Activated effector memory CD4-positive, alpha-beta T cell treated with anti-CD3 and anti-CD28 coated beads, Interleukin-2, amount 50 U/mL, for 16 hours (primary cell): ENCODE measurements around the gene PHACTR1.

Experiments used
- DNase-seq: peaks from one replicate; pipeline ENCODE4 v3.0.0-alpha.2; 2020

The PHACTR1 gene

DNA sequence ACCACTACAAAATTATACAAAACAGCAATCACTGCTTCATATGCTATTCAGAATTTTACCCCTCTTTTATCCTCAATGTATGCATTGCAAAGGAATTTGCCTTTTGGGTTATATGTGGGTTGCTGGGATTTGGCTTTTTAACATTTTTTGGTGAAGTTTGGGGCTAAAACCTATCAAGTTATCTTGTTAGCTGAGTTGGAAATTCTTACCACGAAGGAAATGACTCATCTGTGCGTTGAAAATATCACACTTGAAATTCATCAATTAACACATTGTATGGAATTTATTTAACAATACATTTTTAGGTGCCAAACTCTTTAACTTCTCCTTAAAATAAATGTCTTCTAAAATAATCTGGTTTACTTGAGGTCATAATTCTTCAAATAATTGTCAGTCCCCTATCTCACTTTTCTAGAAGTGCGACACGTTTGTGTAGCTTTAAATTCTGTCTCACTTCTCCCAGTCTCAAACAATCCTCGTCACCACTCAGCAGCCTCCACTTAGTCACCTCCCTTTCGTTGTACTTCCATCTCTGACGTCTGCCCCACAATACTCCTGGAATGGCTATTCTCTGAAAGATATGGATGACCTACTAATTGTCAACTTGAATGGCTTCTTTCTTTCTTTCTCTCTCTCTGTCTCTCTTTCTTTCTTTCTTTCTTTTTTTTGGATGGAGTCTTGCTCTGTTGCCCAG is 88.5 kb downstream of the PHACTR1 start:
- DNase-seq, result no peak

DNA sequence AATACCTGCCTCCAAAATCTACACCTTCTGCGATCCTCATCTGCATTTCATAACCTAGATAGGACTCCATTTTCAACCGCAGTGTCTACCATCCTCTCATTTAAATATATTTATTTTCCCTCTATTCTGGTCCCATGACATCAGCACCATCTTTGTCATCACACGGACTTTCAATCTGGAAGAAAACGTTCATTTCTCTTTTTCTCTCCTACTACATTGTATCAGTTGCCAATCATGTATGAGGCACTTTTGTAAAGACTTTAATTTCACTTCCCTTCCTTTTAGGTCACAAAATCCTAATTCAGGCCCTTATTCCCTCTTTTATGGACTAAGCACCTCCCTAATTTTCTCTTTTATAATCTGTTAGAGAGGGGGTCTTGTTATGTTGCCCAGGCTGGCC is 89.6 kb downstream of the PHACTR1 start:
- no peak for DNase-seq

DNA sequence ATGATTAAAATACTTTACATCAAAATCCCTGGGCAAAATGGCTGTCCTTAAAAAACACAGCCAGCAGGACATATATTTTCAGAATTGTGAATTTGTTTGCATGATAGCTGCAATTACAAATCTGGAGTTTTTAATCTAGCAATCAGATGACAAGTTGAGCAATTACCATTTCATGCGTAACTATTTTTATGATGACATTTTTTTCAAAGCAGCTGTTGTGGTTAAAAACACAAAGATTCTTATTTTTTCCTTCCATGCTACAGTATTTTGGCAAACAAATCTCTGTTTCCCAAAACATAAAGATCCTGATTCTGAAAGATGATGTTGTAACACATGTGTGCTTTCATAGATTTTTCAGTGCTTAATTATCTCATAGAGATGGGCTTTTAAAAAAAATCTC is 90.2 kb downstream of the PHACTR1 start:
- no peak for DNase-seq

DNA sequence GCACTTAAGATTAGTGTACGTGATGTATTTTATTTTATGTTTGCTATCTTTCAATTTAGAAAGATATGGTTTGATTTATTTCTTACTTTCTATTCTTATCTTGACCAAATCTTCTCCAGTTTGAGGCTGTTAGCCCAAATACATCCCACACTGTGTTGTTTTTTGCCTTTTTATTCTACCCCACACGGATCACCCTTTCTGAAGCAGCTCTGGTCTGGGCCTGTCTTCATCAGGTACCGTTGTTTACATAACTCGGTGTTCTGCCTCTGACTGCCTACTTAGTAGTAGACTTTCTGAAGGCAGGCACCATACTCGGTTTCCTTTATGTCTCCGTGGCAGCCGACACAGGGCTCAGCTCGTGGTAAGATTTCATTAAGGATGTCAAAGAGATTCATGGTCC is 95.0 kb downstream of the PHACTR1 start:
- no peak for DNase-seq

DNA sequence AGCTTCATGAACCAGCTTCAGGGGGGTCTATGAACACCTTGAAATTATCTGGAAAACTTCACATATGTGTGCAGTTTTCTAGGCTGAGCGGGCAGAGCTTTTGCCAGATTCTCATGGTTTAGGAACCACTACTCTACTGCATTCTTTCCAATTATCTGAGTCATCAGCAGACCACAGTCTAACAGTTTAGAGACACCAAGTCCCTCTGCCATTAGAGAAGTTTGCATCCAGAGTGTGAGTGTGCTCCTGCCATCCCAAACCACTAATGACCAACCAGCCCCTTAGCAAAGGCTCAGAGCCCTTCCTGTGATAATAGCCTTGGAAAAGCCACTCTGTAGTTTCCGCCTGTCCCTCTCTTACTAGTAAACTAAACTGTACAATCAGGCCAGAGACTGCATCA is 96.8 kb downstream of the PHACTR1 start:
- no peak for DNase-seq

DNA sequence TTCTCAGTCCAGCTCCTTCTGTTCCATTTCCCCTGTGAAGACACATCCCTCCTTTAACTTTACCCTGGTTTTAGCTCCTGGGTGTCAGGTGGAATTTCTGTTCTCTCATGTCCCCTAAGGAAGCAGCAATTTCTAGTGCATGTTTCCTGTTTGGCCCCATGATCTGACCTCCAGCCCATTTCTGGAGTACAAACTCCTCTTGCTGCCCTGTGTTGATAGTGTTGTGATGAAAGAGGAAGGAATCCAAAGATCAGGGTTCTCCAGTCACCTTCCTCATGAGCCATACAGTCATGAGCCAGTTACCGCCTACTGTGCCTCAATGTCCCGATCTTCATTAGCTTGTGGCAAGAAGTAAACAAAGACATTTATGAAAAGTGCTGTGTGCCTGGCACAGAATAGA is 97.4 kb downstream of the PHACTR1 start:
- no peak for DNase-seq

DNA sequence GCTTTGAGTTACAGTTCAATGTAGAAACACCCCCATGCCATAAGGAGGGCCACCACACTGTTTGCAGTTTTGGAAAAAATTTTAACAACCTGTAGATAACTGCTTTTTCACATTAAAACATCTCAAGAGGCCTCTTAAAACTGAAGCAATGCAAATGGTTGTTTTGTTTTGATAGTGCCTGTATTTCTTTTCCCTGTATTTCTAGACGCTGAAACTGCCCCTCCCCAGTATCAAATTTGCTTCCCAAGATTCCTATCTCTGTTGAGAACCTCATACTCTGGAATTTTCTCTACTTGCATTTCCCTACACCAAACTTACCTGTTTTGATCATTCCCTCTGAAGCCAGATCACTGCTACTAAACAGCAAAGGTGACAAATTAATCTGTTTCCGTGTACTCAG is 98.5 kb downstream of the PHACTR1 start:
- no peak for DNase-seq

DNA sequence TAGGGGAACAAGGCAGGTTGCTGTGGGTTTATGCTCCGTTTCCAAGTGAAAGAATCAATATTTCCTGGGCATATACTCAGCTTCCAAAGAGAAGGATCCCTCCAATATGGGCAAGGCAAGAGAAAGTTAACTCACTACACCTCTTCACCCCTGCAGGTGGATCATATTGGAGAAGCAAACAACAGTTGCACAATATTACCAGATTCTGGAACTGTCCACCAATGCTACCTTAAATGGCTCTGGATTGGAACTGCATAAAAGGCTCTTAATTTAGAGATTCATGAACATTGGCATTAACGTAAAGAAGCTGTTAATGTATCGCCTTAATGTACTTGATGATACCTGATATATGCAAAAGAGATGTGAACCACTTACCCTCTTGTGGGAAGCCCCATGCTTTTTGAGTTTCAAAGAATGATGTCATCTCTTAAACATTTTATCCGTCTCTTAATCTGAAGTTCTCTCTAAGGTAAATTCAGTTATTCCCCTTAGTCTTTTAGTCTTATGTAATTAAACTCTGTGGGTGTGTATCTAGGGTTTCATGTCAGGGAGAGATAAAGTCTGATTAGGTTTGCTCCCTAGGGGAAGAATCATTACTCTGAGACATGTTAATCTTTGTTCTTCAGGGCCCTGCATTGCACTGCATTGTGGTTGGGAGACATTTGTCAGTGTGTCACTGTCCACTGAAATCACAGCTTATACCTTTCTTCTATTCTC is 99.5 kb downstream of the PHACTR1 start:
- DNase-seq, result no peak

DNA sequence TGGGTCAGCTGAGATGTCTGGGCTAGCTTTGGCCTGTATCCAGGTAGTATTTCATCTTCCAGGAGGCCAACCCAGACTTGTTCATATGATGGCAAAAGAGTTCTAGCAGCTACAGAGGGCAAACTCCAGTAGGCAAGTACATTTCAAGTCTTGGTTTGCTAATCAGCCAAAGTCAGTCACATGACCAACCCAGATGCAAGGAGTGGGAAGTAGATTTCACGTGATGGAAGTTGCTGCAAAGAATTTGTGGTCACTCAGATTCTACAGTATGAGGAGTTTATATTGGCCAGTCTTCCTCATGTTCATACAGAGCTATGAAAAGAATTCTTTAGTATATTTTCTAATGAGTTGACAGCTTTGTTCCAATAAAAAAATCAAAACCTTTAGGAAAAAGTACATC is 101.8 kb downstream of the PHACTR1 start:
- DNase-seq, result no peak

DNA sequence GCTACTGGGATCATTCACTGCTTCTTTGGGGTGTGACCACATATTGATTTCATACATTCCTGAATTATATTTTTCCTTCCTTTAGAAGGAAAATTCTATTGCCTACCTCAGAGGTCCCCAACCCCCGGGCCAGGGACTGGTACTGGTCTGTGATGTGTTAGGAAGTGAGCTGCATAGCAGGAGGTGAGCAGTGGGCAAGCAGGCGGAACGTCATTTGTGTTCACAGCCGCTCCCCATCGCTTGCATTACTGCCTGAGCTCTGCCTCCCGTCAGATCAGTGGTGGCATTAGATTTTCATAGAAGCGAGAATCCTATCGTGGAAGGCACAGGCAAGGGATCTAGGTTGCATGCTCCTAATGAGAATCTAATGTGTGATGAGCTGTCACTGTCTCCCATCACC is 107.3 kb downstream of the PHACTR1 start:
- DNase-seq, result no peak

DNA sequence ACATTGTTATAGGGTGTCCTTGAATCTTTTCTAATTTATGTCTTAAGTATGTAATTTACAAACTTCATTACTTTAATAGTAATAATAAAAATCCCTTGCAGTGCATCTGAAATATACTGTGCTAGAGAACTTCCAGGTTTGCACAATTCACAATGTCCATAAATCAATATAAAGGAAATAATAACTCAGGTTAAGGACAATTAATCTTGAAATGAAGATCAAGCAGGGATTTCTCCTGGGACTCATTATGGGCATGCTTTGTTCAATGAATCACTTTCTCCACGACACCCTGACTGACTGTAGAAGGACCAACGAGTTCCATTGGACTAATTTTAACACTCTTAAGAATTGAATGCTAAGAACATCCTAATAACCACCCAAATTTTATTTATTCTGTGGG is 110.0 kb downstream of the PHACTR1 start:
- DNase-seq, result no peak

DNA sequence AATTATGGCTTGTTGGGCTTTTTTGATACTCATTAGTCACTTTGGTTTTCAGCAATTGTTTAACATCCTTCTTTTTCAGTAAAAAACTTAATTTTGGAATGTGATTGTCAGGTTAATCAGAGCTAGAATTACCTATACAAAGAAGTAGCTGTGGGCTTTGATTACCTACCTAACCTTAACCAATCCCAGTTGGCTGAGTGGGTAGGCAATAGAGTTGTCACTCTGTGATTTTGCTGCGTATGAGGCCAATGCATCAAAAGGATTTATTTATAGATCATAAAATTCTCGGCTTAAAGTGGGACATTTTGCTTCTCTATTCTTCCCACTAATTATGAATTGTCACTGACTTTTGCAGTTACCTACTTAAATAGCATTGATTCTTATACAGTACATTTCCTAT is 111.4 kb downstream of the PHACTR1 start:
- no peak for DNase-seq

DNA sequence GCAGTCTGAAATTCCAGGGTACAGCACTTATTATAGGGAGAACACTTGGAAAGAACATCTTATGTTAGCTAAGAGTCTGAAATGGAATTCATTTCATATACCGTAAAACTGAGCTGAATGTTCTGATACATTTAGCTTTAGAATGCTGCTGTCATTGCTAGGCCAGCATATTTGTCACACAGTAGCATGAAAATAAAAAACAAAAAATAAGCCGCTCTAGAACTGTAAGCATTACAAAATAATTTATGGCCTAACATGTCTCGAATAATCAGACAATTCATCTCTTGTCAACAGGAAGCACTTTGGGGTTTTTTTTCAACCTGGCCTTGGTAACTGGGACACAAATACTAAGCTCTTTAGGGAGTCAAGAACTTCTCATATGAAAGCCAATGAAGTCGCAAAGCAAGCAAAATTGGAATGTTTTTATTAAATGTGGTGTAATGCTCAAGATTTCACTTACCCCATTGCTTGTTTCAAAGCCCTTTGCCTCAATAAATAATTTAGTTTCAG is 115.7 kb downstream of the PHACTR1 start:
- no peak for DNase-seq

DNA sequence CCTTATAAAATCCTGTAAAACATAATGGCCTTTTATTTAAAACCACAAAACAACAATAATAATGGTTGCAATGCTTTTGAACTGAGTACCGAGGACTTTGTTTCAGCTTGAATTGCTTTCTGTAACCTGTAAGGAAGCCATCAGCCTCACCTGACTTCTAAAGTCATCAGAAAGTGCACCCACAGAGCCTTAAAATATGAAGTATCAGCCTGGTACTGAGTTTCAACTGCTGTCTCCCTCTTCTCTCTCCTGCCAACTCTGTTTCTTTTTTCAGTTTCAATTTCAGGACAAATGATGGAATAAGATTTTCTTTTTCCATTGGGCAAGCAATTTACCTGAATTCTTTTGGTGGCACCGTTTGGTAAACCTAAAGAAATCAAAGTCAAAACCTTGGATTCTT is 119.4 kb downstream of the PHACTR1 start:
- no peak for DNase-seq

DNA sequence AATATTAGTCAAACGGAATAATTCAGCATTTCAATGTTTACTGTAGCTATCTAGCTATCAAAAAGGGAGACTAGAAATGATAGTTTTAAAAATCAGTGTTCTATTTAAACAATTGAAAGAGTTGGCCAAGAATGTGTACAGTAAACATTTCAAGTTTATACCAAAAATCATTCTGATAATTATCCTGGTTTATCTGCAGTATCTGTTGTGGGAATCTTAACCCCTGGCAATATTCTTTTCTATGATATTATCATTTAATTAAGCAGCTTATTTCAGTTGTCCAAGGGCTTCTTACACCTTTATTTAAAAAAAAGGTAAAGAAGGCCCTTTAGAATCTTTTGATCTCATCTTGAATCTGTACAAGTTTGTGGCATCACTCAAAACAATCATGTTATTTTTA is 125.1 kb downstream of the PHACTR1 start:
- DNase-seq, result no peak

DNA sequence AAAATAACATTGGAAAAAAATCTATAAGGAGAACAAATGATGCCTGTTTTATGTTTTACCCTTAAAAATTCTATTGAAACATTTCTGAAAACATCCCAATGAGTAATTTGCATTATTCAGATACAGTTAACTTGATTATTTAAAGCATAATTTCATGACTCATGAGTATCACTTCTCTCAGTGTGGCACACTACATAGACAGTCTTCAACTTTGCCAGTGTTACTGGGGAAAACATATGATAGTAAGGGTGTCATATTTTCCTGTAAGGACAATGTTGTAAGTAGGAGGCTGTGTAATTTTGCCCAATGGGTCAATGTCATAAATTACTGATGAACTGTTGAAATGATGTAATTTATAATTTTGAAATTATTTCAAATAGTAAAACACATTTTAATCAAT is 125.5 kb downstream of the PHACTR1 start:
- no peak for DNase-seq

DNA sequence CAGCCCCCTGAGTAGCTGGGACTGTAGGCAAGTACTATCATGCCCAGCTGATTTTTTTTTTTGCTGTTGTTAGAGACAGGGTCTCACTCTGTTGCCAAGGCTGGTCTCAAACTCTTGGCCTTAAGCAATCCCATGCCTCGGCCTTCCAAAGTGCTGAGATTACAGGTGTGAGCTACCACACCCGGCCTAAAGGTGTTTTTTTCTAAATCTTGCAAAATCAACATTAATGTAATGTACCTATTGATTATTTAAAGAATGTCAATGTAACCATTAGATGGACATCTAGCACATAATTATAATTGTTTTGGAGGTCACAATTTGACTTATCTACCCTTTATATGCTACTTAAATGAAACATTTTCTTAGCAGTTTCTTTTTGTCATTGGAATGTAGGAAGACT is 126.1 kb downstream of the PHACTR1 start:
- no peak for DNase-seq

DNA sequence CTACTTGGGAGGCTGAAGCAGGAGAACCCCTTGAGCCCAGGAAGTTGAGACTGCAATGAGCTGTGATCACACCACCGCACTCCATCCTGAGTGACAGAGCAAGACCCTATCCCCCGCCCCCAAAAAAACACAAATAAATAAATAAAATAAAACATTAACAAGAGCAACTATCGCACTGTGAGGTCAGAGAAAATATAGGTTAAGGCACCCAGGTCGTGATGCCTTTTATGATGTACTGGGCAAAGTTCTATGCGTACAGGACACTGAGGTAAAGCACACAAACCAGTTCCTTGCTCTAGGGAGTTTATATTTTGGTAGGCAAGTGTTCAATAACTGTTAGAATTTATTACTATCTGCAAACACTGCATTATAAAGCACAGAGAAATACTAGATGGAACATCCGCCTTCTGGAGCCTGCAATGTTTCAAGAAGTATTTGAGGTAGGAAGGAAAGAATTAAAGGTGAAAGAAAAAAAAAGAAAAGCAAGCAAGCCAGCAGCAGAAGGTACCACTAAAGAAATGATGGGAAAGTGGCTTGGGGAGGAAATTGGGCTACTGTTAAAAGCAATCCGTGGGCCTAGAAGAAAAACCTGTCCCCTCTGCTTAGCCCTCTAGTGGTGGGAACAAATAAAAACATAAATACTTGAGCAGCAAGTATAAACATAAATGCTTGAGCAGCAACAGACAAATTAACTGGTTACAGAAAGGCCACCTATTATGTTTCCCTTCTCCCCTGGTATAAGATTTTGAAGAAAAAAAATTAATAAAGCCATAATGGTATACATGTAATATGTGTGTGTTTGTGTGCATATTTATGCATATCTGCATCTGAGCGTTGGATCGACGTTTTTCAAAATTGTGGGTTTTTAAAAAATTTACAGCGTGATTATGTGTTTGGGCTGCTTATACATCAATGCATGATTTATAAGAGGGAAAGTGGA is 128.0 kb downstream of the PHACTR1 start:
- no peak for DNase-seq

DNA sequence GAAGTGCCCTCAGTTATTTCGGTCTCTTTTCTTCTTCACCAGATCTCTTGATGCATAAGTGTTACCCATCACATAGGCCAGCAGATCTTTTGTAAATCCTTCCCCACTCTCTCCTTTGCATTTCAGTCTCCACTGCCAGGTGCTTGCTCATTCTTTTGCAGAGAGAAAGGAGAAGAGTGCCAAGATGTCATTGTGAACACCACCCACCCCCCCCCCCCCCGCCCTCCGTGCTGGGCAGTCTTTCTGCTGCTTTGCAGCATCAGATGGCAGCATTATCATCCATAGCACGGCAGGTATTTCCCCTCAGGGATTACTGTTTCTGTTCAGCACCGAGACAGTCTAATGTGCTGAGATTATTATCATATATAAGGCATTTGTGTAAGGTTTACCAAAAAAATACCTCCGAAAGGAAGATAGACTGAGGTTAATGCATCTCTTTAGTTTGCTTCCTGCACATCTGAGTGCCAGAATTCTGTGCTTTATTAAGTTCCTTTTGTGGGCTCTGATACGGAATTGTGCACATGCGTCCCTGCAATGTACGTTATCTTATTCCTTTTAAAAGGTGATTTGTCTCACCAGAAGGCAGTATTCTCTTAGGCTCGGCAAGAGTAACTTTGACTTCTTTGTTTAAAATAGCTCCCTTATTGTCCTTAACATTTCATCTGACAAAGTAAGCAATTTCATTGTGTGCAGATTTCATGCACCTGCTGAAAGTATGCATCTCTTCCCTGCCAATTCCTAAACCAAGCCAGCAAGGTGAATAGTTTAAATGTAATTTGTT is 128.8 kb downstream of the PHACTR1 start:
- no peak for DNase-seq

DNA sequence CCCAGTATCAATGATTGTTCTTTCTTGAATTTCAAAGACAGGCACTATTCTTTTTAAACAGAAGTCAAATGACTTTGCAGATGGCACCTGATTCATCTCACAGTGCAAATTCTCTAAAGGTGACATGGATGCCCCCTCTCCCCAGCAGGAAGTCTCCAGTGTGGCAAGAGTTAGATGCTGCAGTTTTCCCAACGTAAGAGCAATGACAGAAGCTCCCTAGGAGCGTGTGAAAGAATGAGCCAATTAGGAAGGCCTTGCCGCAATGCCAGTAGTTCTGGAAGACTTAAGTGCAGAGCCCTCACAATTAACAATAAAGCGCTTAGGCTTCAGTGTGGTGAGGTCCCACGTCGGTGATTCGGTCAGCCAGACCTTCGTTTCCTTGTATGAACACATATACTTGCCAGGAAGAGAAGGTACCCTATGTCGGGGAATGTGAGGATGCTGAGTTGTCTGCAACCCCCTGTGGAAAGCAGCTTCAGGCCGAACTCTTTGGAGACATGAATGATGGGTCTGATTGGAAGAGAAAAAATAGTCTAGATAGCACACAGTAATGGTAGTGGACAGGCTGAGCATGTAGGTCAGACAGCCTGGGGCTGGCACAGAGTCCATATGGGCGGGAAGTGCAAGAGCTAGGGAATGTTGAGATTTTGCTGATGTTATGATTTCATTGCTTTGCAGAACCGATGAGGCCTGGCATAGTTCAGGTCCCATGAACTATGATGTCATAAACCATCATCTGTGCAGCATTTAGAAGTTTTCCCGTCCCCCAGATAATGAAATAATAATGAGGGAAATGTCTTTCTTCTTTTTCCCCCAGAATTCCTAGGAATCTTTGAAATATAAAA is 132.6 kb downstream of the PHACTR1 start:
- DNase-seq, result no peak

DNA sequence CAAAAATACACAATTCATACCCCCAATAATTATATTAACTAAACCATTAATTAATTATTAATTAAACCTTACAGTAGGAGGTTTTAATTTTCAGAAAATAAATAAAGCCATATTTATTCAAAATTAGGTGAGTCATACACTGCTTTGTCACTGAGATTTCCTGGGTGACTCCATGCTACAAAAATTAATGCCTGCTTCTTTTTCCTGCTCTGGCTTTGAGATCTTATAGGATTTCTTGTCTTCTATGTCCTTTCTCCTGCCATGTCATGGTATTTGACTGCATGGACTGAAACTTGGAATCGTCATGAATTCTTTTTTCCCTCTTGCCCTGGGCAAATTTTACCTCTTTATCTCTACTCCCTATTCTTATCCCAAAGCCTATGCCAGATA is 133.2 kb downstream of the PHACTR1 start:
- DNase-seq, result no peak
